ENCODE data around the gene SERGEF. TPM values are rescaled to one million over a fixed set of nuclear protein-coding genes. Genes with fewer than 3 reads are reported as not detected.

SERGEF gene
- total RNA-seq, 2 donors from 2014 or later: 21.1 to 28.2 TPM

DNA sequence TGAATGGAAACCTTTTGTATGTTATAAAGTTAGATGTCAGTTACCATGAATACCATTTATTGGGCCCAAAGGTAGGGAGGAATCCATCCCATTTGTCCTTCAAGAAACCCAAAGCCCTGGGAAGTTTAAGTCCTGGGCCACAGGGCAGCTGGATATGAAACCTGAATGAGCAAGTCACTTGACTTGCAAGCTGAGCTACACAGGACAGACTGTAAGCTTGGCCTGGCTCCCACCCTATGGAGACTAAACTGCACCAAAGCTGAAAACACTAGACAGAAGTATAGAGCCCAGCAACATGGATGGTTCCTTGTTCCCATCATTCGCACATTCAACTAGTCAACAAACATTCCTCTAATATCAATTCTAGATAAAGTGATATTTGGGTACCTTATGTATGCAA is 207.0 kb downstream of the SERGEF start:
- DNase-seq: no peak
- intact Hi-C loops (cut with DNase I): no loop called here
- peak; percentile 43 to 75 for ATAC-seq

DNA sequence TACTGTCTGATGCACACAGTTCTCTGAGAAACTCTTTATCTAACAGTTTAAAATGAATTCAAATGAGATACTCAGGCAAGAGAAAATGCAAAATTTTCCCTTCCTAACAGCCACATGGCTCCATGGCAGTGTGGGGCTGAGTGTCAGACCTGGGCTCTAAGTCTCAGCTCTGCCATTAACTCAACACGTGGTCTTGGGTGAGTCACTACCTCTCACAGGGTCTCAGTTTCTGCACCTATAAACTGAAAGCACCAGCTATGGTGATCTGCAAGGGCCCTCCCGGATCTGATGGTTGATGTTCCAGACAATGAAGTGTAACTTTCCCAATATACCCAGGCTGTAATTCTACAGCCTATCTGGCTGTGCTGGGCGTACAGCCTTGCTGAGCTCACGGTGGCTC is 207.8 kb downstream of the SERGEF start:
- ATAC-seq (no peak), DNase-seq (no peak)
- intact Hi-C loops (cut with DNase I): no loop called here

DNA sequence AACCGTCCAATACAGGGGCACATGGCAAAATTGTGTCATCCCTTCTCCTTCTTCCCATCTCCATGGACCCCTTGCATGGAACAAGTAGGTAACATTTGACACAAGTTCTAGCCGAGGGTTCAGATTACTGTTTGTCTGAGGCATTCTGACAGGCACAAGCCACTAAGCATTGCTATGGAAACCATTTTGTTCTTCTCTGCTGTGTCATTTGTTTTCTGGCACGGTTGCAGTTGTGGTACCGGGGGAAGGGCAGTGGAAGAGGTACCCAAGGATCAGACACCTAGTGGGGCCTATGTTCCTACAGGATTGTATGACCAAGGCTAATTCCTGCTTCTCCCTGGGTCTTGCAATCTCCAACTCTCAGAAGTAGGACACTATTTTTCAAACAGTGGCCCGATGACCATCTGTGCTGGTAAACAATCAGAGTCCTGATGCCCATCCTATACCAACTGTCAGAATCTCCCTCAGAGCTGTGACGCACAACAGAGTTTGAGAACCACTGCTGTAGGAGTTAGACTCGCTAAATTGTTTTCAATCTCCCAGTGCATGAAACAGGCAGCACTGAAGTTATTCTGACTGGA is 209.0 kb downstream of the SERGEF start:
- DNase-seq (no peak), ATAC-seq (no peak)
- intact Hi-C loops (cut with DNase I): no loop called here

DNA sequence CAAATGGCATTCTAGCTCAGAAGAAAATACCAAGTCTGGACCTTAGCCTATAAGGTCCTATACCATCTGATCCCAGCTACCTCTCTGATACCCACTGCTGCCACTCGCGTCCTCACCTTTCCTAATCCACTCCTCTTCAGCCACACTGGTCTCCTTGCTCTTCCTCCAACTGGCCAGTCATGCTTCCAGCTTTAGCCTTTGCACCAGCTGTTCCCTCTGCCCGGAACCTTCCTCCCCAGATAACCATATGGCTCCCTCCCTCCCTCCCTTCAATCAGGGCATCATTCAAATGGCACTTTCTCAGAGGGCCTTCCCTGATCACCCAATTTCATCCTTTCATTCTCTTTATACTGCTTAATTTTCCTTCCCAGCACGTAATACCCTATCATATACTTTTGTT is 210.4 kb downstream of the SERGEF start:
- intact Hi-C loops (cut with DNase I): no loop called here
- no peak for ATAC-seq
- DNase-seq: no peak

DNA sequence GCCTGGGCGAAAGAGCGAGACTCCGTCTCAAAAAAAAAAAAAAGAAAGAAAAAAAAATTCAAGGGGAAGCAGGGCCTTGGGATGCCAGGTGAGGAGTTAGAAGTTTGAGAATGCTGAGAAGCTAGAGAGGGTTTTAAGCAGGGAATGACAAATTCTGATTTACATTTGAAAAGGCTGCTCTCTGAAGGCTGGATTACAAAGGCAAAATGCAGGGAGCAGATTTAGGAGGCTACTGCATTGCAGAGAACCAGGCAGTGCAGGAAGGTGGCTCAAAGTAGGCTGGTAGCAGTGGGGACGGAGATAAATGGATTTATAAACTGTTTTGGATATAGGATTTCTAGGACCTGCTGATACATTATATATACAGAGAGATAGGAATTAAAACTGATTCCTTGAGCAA is 211.7 kb downstream of the SERGEF start:
- DNase-seq (no peak), ATAC-seq (no peak)
- intact Hi-C loops (cut with DNase I): no loop called here

DNA sequence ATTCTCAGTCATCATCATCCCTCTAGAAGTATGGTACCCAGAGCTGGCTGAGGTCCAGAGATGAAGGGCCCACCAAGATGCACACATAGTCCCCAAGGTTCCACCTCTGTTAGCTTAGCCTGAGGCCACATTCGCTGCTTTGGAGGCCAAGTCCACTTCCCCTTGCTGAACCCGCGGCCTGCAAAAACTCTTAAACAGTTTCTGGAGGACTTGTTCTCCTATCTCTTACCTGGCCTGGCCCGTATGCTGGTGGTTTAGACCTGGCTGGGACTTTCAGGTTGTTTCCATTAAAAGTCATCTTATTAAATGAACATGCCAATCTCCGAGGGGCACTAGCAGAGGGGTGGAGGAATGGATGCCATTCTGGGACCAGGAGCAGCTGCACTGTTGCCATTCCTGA is 213.7 kb downstream of the SERGEF start:
- intact Hi-C loops (cut with DNase I): no loop called here
- DNase-seq (no peak), ATAC-seq (no peak)

DNA sequence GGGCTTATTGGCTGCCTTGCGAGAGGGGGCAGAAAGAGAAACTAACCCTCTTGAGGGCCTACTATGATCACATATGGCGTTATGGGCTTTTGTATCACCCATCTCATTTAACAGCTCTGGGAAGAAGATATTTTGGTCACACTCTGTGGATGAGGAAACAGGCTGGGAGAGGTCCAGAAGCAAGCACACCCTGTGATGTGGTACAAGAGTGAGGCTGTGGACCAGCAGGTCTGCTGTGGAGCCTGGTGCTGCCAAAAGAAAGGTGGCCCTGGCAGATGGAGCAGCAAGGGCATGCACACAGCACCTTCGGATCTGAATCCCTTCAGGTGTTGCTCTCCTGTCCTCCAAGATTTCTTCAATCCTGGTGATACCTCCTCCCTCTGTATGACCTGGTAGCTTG is 214.1 kb downstream of the SERGEF start:
- intact Hi-C loops (cut with DNase I): no loop called here
- no peak for DNase-seq
- peak; percentile 32 to 37 for ATAC-seq

DNA sequence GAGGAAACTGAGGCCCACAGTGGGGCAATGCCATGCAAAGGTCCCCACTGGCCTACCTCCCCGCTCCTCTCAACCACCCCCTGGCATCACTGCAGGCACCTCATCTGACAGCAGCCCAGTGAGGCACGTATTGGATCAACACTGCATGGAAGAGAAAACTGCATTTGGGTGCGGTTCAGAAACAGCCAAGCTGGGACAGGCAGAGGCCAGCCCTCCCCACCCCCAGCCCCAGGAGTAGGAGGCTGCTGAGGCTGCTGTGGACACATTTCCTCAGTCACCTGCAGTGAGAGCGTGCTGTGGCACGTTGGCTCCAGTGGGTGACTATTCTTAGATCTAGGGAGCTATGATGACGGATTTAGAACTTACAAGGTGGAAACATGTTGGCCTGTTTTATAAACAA is 214.6 kb downstream of the SERGEF start:
- ATAC-seq (peak; percentile 81 to 89), DNase-seq (peak; percentile 40)
- intact Hi-C loops (cut with DNase I): no loop called here

DNA sequence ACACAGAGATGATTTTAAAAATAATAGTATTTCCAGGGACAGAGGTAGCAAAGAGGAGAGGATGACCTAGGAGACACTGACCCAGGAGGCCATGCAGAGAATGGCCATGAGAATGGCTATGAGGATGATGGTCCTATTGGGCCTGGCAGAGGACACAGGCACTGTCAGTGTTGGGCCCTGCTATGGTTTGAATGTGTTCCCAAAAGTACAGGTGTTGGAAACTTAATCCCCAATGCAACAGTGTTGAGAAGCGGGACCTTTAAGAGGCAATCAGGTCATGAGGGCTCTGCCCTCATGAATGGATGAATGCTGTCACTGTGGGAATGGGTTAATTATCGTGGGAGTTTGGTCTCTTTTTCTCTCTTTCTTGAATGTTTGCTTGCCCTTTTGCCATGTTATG is 216.7 kb downstream of the SERGEF start:
- intact Hi-C loops (cut with DNase I): no loop called here
- DNase-seq (no peak), ATAC-seq (no peak)

DNA sequence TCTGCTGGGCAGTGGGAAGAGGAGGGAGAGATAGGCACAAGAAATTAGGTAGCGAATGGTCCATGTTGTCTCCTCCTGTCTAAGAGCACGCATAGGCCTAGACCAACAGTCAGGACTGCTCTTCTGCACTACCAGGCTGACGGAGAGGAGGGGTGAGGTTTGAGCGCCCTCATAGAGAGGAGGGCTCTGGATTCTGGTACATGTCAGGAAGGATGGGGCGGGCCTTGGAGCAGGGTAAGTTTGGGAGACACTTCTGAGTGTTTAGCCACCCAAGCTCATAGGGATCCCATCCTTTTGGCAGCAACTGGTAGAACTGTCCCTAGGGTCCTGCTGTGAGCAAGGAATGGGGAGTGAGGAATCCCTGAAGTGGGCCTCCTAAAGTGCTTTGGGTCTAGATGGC is 217.9 kb downstream of the SERGEF start:
- intact Hi-C loops (cut with DNase I): no loop called here
- DNase-seq: no peak
- ATAC-seq: no peak

DNA sequence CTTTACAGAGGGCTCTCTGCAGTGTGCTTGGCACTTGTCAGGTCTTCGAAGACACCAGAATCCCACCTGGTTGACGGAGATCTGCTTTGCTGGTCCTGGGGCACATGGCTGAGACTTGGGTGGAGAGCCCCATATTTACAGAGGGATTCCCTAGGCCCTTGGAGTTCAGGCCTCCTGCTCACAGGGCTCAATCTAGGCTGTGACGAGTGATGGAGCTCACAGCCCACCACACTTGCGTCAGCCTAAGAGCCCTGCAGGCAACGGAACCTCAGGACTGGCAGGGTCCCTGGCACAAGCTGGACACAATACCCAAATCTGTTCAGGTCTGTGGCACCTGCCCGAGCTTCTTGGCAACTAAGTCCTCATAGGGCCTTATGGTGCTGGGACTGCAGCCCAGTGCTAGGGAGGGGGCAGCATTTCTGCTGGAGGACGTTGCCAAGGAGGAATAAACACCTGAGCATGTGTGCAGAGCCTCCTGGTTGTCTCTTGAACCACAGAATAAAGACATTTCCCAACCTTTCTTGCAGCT is 219.1 kb downstream of the SERGEF start:
- no peak for ATAC-seq
- no peak for DNase-seq
- intact Hi-C loops (cut with DNase I): no loop called here

DNA sequence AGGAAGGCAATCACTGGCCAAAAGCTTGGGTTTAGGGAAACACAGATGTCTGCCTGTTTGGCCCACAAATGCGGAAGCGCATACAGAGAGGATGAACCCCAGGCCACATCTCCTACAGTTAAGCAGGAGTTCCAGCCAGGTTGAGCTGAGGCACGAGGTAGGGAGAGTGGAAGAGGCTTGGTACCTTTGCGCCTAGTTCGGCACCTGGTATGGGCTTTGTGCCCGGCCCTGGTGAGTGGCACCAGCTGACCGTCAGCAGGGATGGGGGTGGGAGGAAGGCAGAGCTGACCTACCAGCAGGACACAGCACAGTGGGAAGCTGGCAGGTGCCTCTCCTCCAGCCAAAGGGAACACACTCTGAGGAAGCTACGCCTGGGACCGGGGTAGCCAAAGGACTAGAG is 220.7 kb downstream of the SERGEF start:
- no peak for DNase-seq
- no peak for ATAC-seq
- intact Hi-C loops (cut with DNase I): no loop called here

DNA sequence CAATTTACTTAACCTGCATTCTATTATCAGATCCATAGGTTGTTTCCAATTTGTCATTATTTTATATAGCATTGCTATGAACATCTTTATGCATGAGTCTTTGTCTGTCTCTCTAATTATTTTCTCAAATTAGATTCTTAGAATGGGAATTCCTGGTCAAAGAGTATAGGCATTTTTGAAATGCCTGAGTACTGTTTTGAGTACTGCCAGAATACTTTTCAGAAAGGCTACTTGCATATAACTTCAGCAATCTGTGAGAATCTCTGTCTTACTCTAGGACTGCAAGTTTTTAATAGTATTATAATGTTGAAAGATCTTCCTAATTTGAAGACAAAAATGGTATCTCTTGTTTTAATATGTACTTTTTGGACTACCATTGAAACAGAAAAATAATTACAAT is 221.7 kb downstream of the SERGEF start:
- no peak for DNase-seq
- no peak for ATAC-seq
- intact Hi-C loops (cut with DNase I): no loop called here

DNA sequence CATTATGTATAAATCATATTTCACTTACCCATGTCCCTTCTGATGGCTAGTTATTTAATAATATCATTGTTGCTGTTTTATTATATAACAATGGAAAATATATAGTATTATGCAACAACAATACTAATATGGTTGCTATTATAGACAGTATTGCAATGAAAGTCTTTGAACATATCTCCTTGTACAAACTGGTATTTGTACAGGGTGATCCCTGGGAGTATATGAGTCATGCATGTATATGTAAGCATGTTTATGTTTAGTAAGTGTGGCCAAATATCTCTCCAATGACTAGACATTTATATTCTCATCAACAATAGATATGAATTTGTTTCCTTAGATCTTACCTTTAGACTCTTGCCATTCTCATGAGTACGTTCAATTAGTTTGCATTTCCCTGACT is 222.4 kb downstream of the SERGEF start:
- intact Hi-C loops (cut with DNase I): no loop called here
- DNase-seq (no peak), ATAC-seq (no peak)

DNA sequence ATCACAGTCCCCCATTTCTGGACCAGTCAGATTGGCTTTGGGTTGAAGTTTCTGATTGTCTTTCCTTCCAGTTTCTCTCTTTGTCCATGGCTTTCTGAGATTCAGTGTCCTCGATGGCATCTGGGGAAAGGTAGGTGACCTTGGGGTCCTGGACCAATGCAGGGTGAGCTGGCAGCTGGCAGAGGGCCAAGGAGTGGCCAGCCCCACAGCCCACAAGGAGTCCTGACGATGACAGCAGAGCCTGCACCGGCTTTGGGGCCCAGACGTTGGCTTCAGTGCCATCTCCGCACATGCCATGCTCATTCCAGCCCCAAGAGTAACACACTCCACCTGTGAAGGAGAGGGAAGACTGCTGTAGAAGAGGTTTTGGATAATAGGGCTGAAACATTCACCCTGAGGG is 224.8 kb downstream of the SERGEF start:
- no peak for ATAC-seq
- intact Hi-C loops (cut with DNase I): no loop called here
- no peak for DNase-seq

DNA sequence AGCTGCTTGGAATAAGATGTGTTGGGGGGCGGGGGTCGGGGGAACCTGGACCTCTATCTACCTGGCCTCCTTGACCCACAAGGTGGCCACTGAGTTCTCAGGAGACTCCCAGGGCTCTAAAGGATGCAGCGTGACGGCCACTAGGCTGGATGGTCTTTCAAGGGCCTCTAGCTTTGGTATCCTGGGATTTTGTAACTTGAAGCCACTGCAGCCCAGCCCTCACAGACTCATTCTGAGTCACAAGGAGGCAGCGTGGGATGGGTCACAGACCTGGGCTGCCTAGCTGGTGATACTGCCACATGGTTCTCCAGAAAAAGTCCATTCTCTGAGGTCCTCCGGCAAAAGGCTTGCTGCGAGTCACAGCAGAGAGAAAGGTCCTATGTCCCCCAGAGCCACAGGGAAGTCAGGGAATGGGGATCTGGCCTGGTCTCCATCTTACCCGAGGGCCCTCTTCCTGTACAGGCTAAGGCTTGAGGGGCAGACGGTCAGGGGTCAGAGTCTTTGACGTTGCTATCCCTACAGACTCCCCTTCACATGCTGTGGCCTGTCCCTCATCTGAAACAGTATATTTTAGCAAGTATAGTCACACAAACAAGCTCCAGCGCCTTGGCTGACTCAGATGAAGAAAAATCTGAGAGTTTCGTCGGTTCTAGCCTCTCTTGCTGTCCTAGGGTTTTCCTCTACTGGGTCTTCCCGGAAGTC is 225.9 kb downstream of the SERGEF start:
- intact Hi-C loops (cut with DNase I): no loop called here

DNA sequence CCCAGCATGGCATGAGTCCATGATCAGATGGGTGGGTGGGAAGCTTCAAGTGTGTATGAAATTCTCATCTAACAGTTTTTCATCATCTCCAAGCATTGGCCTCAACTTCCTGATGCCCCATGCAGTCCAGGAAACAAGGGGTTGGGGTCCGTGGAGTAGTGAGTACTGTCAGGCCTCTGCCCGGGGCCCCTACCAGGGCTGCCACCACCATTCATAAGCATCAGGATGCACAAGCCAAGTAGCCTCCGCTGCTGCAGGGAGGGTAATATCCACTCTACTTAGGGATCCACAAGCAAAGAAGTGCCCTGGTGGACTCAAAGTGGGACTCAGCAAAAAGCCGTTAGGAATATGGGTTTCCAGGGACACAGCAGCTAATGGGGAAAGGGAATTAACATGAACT is 229.0 kb downstream of the SERGEF start:
- no peak for ATAC-seq
- no peak for DNase-seq
- intact Hi-C loops (cut with DNase I): no loop called here

More for the DNA sequence above, 225.9 kb downstream of the SERGEF start:
- no peak for ATAC-seq
- no peak for DNase-seq

DNA sequence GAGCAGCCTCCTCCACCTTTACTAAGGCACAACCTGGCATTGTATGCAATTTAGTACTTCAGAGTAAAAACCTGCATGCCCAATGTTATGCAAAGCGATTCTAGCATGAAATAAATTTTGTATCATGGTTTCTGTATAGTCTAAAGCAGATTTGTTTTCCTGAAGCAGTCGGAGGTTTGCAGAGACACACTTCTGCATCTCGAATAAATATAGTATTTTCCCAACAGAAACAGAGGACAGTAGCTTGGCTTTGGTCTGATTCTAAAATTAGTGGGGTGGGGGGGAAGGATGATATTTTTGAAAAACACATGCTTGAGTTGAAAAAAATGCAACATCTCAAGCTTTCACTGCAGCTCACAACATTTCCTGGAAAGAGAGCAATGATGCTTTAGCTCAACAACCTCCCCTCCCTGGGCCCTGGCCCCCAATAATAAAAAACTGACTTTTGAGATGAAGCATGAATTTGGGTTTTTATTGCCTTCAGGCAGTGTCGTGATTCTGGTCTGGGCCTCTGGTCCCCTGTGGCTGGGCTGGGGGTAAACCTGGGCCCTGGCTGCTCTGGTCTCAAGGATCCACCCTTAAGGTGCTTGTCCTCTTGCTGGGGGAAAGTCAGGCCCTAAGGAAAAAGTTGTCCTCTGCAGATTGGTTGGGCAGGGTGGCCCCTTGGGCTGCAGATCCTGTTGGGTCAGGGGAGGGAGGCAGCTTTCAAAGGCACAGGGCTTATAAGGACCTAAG is 230.1 kb downstream of the SERGEF start:
- no peak for ATAC-seq
- no peak for DNase-seq
- intact Hi-C loops (cut with DNase I): no loop called here

DNA sequence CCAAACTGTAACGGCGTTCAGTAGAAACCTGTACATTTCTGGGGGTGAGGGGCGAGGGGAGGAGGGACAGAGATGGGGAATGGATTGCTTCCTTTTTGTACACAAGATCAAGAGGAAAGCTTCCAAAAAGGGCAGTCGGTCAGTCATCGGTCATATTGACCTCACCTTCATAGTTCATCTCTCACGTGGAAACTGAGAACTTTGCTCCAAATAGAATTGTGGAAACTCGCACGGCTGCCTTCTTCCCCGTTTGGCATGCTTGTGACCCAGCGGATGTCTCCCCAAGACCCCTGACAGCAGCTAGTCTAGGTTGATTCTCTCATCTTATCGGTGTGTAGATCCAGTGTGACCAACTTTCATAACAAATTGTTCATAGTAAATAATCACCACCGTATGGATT is 230.7 kb downstream of the SERGEF start:
- DNase-seq (no peak), ATAC-seq (no peak)
- intact Hi-C loops (cut with DNase I): no loop called here

DNA sequence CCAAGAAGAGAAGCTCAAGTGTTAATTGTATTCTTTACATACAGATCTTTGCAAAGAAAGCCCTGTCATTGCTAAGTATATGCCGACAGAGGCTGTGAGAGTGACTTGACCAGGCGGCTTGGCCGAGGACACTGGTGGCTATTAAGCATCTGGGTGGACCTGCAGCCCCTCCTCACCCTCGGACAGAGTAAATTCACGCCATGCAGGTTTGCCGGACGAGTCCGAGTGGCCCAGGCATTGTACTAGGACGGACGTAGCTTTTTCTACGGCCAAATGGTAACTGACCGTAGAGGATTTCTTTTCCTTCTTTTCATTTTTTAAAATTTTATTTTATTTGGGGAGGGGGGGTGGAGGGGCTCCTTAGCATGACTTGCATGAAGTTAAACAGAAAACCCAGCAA is 231.2 kb downstream of the SERGEF start:
- no peak for DNase-seq
- intact Hi-C loops (cut with DNase I): no loop called here
- ATAC-seq: no peak

DNA sequence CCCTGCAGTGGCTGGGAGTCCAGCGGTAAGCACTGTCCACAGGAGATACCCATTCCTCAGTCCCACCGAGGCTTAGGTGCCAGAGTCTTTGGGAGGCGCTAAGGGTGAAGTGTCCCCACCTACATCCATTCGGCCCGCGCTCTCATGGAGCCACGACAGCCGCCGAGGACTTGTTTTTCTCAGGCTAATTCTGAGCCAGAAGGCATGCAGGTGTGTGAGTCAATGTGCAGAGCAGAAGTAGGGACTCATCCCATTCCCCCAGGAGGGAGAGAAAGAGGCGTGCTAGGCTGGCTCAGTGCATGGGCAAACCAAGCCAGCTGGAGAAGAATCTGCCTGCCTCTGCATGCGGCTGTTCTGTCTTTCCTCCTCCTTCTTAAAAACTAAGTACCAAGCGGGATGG is 231.6 kb downstream of the SERGEF start:
- no peak for ATAC-seq
- intact Hi-C loops (cut with DNase I): no loop called here
- no peak for DNase-seq

All from left cardiac atrium (tissue), 4 donors.